Transverse colon (tissue), 3 donors: Measurements from ENCODE around the gene OR7A17.

Source experiments
- CTCF ChIP-seq, 5 experiments: fragments of 200-600 bp in 3 of 5; fragments of 450-650 bp in 2 of 5; sonication (generic) in 3 of 5; IDR thresholded peaks; 1 replicate in 2 of 5; 2 replicates in 3 of 5; pipeline ENCODE4 v1.5.1; 2016 to 2017; ENCODE audit warnings: antibody characterized with exemption in 5 of 5, inconsistent platforms in 3 of 5, mild to moderate bottlenecking in 2 of 5, moderate library complexity in 1 of 5
- POLR2A ChIP-seq: fragments of 450-650 bp; IDR thresholded peaks from one replicate; pipeline ENCODE4 v1.6.1; 2016; ENCODE audit warnings: antibody characterized with exemption, mild to moderate bottlenecking, moderate library complexity

GRCh38 chr19:14830702-14831101 lies 55.2 kb downstream of the OR7A17 start:
- TF ChIP-seq POLR2A (no peak), CTCF (IDR thresholded peaks at IDR 0.05) (no peak)
